GM18867 (cell line): ENCODE measurements around the gene MAP3K3.

ENCODE experiments used
- ATAC-seq: cut with Tn5 transposase; IDR thresholded peaks from one replicate; pipeline ENCODE4 v1.9.1; 2021; ENCODE audit warnings: mild to moderate bottlenecking, moderate library complexity; ENCODE audit not compliant: unreplicated experiment

Gene MAP3K3

GRCh38 chr17:63621684-63622573 lies at the start of gene MAP3K3:
Gene MAP3K3 (plus strand): TSS chr17:63622417. CDS start chr17:63622760, 343 bp downstream.
- ATAC-seq = peak; percentile 89

- ATAC-seq = no peak
Observed at GRCh38 chr17:63573634-63574033, 48.6 kb upstream of the MAP3K3 start.

- ATAC-seq = no peak
Observed at GRCh38 chr17:63578027-63578768, 44.0 kb upstream of the MAP3K3 start.

- no peak for ATAC-seq
Observed at GRCh38 chr17:63578769-63579111, 43.5 kb upstream of the MAP3K3 start.

- no peak for ATAC-seq
Observed at GRCh38 chr17:63579633-63580032, 42.6 kb upstream of the MAP3K3 start.

GRCh38 chr17:63587770-63588169 lies 34.4 kb upstream of the MAP3K3 start:
- no peak for ATAC-seq

- no peak for ATAC-seq
Observed at GRCh38 chr17:63588797-63589196, 33.4 kb upstream of the MAP3K3 start.

- ATAC-seq = no peak
Observed at GRCh38 chr17:63589646-63590045, 32.6 kb upstream of the MAP3K3 start.

GRCh38 chr17:63592797-63593196 lies 29.4 kb upstream of the MAP3K3 start:
- ATAC-seq = no peak

GRCh38 chr17:63595132-63595531 lies 27.1 kb upstream of the MAP3K3 start:
- ATAC-seq = no peak

GRCh38 chr17:63596856-63597586 lies 25.2 kb upstream of the MAP3K3 start:
- ATAC-seq = no peak

- no peak for ATAC-seq
Observed at GRCh38 chr17:63598281-63598680, 23.9 kb upstream of the MAP3K3 start.

- peak; percentile 87 for ATAC-seq
Observed at GRCh38 chr17:63600569-63601438, 21.4 kb upstream of the MAP3K3 start, which contains the start of gene TACO1. Gene TACO1 (plus strand): TSS chr17:63600895. CDS start chr17:63601084, 189 bp downstream.

GRCh38 chr17:63601439-63602371 lies 20.5 kb upstream of the MAP3K3 start:
- no peak for ATAC-seq

- ATAC-seq = no peak
Observed at GRCh38 chr17:63609816-63610573, 12.2 kb upstream of the MAP3K3 start.

GRCh38 chr17:63610854-63611253 lies 11.4 kb upstream of the MAP3K3 start:
- no peak for ATAC-seq

GRCh38 chr17:63611354-63611753 lies 10.9 kb upstream of the MAP3K3 start:
- ATAC-seq = no peak

- ATAC-seq = no peak
Observed at GRCh38 chr17:63613663-63614062, 8.6 kb upstream of the MAP3K3 start.
